ENCODE measurements around the gene C1orf159.

GRCh38 chr1:1127551-1128451 lies 11.9 kb upstream of the C1orf159 start:
- TF ChIP-seq POLR2A (IDR thresholded peaks at IDR 0.05) = no peak
- TF ChIP-seq CTCF (IDR thresholded peaks at IDR 0.05) = no peak

All from testis (tissue), 2 donors.